Right ventricle myocardium inferior (tissue), 1 donor: Measurements from ENCODE around the gene MAPKAP1. TPM values are rescaled to one million over a fixed set of nuclear protein-coding genes. Genes with fewer than 3 reads are reported as not detected.

Source experiments
- total RNA-seq: library from RNA; stranded (reverse); fragmentation: NEBNext Ultra II Directional; extraction: Animal tissue kit (Norgen Biotek cat#: 25700); gene quantifications from one replicate; pipeline ENCODE4 v1.2.1, GENCODE V29; 2021
- donor health status: DM: no; HTN: yes; CAD: no; lungs with severe emphysema.

Gene MAPKAP1
- total RNA-seq, 1 donor from 2014 or later = 122 TPM

Other genes starting within 250 kb of the MAPKAP1 start
- gene PBX3, start 40.2 kb upstream of the MAPKAP1 start, total RNA-seq = 49.4 TPM